ENCODE measurements around the gene PSD. TPM values are rescaled to one million over a fixed set of nuclear protein-coding genes. Genes with fewer than 3 reads are reported as not detected.

PSD gene
- total and polyA plus RNA-seq, 7 donors, result 0.15 to 1.7 (median 0.51) TPM; not detected in 1

DNA sequence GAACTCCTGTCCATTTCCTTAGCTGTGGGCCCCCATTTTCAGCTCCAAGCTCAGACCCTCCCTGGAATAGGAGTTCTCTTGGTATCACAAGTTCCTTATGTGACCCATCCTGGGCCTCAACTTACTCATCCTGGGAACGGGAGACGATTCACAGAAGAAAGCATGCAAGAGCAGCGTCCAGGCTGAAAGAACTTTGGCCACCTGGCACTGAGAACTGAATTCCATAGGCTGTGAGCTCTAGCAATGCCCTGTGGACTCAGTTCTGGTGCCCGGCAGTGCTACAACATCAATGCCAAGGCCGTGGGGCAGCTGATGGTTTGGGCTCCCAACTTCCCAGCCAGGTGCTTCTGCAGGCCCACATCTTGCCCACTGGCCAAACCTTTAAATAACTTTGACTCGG is 17.7 kb upstream of the PSD start:
- peak in 1 of 2 donors; percentile 4 for DNase-seq
- ATAC-seq, result no peak
- no peak overlapping the region for H3K27ac ChIP-seq
- peak overlapping the region; percentile 32 for H3K4me3 ChIP-seq
- intact Hi-C loops (cut with DNase I), result no loop called here
- no peaks in the 10 kb centered on the region for H3K9me3 ChIP-seq
- no peaks in the 10 kb centered on the region for H3K36me3 ChIP-seq (ENCODE audit: insufficient read depth in 1 of 2, low read depth in 1 of 2)
- TF ChIP-seq, protein P1, sequence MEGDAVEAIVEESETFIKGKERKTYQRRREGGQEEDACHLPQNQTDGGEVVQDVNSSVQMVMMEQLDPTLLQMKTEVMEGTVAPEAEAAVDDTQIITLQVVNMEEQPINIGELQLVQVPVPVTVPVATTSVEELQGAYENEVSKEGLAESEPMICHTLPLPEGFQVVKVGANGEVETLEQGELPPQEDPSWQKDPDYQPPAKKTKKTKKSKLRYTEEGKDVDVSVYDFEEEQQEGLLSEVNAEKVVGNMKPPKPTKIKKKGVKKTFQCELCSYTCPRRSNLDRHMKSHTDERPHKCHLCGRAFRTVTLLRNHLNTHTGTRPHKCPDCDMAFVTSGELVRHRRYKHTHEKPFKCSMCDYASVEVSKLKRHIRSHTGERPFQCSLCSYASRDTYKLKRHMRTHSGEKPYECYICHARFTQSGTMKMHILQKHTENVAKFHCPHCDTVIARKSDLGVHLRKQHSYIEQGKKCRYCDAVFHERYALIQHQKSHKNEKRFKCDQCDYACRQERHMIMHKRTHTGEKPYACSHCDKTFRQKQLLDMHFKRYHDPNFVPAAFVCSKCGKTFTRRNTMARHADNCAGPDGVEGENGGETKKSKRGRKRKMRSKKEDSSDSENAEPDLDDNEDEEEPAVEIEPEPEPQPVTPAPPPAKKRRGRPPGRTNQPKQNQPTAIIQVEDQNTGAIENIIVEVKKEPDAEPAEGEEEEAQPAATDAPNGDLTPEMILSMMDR (IDR thresholded peaks at IDR 0.05), result no peak
- WGBS, 3 donors, result 51 to 53% (median 51%) methylated on average over 6 of the region's 6 CpGs
- H3K4me1 ChIP-seq, result peaks cover 6% of the 10 kb centered on the region
- H3K27me3 ChIP-seq (ENCODE audit: insufficient read depth in 3 of 3, low read length in 2 of 3), result peaks cover 0 to 16% (median 3%) of the 10 kb centered on the region in 3 donors

DNA sequence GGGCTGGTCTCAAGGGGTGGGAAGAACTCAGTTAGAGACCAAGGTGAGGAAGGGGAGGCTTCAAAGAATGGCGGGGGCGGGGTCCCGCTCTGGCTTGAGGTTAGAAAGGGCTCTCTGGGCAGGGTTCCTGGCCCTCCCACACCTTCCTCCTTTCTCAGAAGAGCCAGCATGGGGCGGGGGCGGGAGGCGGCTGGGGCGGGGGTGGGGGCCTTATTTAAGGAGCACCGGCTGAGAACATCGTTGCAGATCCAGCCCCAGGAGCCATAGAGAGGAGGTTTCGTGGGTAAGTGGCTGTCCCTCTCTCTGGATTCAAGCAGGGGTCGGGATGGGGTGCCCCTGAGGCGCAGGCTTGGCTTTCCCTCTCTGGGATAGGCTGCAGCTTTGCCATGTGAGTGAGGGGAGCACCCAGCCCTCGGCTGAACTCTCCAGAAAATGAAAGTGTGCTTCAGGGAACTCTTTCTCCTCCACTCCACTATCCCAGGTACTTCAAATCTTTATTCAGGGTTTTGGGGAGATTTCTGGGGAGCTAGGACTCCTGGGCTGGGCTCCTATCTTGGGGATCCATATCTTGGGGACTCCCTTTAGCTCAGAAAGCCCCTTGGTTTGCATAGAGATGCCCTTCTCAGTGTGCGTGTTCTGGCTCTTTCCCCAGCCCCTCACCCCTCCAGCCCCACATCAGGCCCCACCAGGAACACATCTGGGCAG is 17.1 kb upstream of the PSD start:
- 10 to 15% (median 15%) methylated on average over 10 to 14 of the region's 14 CpGs for WGBS, 3 donors
- DNase-seq, result peak in 1 of 2 donors; percentile 31
- H3K9me3 ChIP-seq, result no peaks in the 10 kb centered on the region
- peaks cover 7% of the 10 kb centered on the region for H3K4me1 ChIP-seq
- no peak overlapping the region for H3K27ac ChIP-seq
- H3K36me3 ChIP-seq (ENCODE audit: insufficient read depth in 1 of 2, low read depth in 1 of 2), result no peaks in the 10 kb centered on the region
- peak overlapping the region; percentile 32 for H3K4me3 ChIP-seq
- TF ChIP-seq, protein P1 (IDR thresholded peaks at IDR 0.05), result no peak
- H3K27me3 ChIP-seq (ENCODE audit: insufficient read depth in 3 of 3, low read length in 2 of 3), result peaks cover 0 to 16% (median 3%) of the 10 kb centered on the region in 3 donors
- intact Hi-C loops (cut with DNase I), result no loop called here
- ATAC-seq, result no peak

DNA sequence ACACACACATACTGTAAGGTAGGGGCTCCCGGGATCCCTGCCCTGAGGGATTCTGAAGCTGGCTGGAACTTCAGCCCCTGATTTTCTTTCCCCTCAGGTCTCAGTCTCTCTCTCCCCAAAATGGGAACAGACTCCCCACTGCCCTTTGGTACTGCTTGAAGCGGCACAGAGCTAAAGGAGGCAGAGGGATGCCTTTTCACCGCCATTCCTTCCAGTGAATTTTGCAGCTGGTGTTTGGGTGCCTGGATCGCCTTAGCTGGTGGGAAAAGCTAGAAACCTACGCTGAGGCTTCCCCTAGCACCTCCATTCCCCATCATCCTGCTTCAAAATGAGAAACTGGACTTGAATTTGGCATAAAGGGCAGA is 16.5 kb upstream of the PSD start:
- peaks cover 0 to 16% (median 3%) of the 10 kb centered on the region in 3 donors for H3K27me3 ChIP-seq (ENCODE audit: insufficient read depth in 3 of 3, low read length in 2 of 3)
- peak overlapping the region; percentile 32 for H3K4me3 ChIP-seq
- intact Hi-C loops (cut with DNase I), result no loop called here
- peaks cover 7% of the 10 kb centered on the region for H3K4me1 ChIP-seq
- DNase-seq, result peak in 1 of 2 donors; percentile 7
- no peaks in the 10 kb centered on the region for H3K9me3 ChIP-seq
- TF ChIP-seq, protein P1 (IDR thresholded peaks at IDR 0.05), result no peak
- WGBS, 3 donors, result 32 to 35% (median 34%) methylated on average over 5 of the region's 5 CpGs
- ATAC-seq, result no peak
- H3K36me3 ChIP-seq (ENCODE audit: insufficient read depth in 1 of 2, low read depth in 1 of 2), result no peaks in the 10 kb centered on the region
- H3K27ac ChIP-seq, result no peak overlapping the region

DNA sequence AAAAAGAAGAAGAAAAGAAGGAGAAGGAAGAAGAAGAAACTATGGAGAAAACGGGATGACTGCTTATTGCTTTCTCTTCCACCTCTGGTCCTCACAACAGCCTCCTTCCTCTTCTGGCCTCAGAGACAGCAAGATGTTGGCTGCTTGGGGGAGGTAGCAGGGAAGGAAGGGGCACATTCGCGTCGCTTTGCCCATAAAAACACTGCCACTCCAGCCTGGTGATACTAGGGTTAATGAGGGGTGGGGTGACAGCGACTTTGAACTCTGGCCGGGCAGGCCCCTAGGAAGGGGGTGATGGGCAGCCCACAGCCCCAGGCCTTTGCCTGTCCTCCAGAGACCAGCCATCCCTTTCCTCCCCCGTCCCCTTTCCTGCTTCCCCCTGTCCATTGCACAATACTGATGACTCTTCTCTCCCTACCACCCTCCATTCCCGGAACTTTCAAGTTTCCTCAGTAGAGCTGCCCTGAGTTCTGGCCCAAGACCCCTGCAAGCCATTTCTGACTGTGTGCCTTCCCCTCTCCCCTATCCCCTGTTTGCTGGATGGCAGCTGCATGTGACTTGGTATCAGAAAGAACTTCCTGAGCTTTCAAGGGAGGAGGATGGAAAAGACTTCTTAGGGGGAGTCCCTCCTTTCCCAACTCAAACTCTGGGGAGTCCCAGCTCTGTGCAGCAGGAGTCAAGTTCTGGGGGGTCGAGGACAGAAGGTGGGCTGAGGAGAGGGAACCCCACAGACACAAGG is 16.0 kb upstream of the PSD start:
- intact Hi-C loops (cut with DNase I), result loop anchor here in 1 of 2 donors (1.0 kb wide), 1 partner anchor 10 kb away; no protein-coding TSS in a partner anchor
- WGBS, 3 donors, result 17 to 26% (median 23%) methylated on average over 9 of the region's 9 CpGs
- H3K36me3 ChIP-seq (ENCODE audit: insufficient read depth in 1 of 2, low read depth in 1 of 2), result no peaks in the 10 kb centered on the region
- peaks cover 7% of the 10 kb centered on the region for H3K4me1 ChIP-seq
- DNase-seq (no peak), ATAC-seq (no peak)
- no peak overlapping the region for H3K27ac ChIP-seq
- TF ChIP-seq, protein P1 (IDR thresholded peaks at IDR 0.05), result no peak
- no peaks in the 10 kb centered on the region for H3K9me3 ChIP-seq
- H3K4me3 ChIP-seq, result no peak overlapping the region
- H3K27me3 ChIP-seq (ENCODE audit: insufficient read depth in 3 of 3, low read length in 2 of 3), result peaks cover 0 to 16% (median 3%) of the 10 kb centered on the region in 3 donors
